HFFc6 (cell line): Measurements from ENCODE around the gene SAMHD1. TPM values are rescaled to one million over a fixed set of nuclear protein-coding genes. Genes with fewer than 3 reads are reported as not detected.

ENCODE experiments used
- DNase-seq: peaks from one replicate; pipeline ENCODE4 v3.0.0-alpha.2; 2018
- H3K27ac Mint-ChIP-seq: 2 replicates; pipeline ENCODE4 v1.8.0; 2020; ENCODE audit warnings: mild to moderate bottlenecking, mixed read lengths
- H3K27me3 Mint-ChIP-seq: 2 replicates; pipeline ENCODE4 v1.8.0; 2021; ENCODE audit warnings: mild to moderate bottlenecking, moderate library complexity, mixed read lengths; ENCODE audit not compliant: insufficient read depth
- H3K36me3 Mint-ChIP-seq: 2 replicates; pipeline ENCODE4 v1.8.0; 2021; ENCODE audit warnings: low read depth, mixed read lengths
- H3K4me1 Mint-ChIP-seq: 2 replicates; pipeline ENCODE4 v1.8.0; 2020; ENCODE audit warnings: low read depth, mixed read lengths
- H3K4me3 Mint-ChIP-seq: 2 replicates; pipeline ENCODE4 v1.8.0; 2020; ENCODE audit warnings: mild to moderate bottlenecking, moderate library complexity, mixed read lengths
- H3K9me3 Mint-ChIP-seq: 2 replicates; pipeline ENCODE4 v1.8.0; 2020; ENCODE audit warnings: mild to moderate bottlenecking, mixed read lengths
- total RNA-seq, 6 experiments: library from RNA; stranded (reverse); fragmentation: NEBNext Ultra II Directional; extraction: Animal tissue kit (Norgen Biotek cat#: 25700); gene quantifications; 2 replicates in 1 of 6; 3 replicates in 5 of 6; pipeline ENCODE4 v1.2.3, GENCODE V29; 2021
- TF ChIP-seq, protein P1 (sequence below): fragments of 200-600 bp; sonication (generic); IDR thresholded peaks from 2 replicates; pipeline ENCODE4 v1.5.0; 2021; ENCODE audit warnings: antibody characterized with exemption, mild to moderate bottlenecking

The SAMHD1 gene
- total RNA-seq, 6 experiments from 2014 or later: 19.4 to 31.3 (median 23.8) TPM

DNA sequence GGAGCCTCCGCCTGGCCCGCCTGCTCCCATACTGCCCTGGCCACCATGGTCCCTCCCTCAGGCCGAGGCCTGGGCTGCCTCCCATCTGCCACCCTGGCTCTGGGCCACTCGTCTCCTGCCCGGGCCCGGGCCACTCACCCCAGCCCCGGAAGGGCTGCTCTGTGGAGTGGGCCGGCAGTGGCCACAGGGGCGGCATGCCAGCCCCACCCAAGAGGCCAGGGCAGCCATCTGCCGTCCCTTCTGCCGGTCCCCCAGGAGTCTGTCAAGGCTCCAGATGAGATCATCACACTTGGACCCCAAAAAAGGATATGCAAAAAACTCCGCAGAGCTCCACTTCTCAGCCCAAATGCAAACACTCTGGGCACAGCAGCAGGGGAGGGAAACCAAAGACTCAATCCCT lies 99.3 kb downstream of the SAMHD1 start:
- H3K4me1 Mint-ChIP-seq: peaks cover 89% of the 10 kb centered on the region
- H3K9me3 Mint-ChIP-seq: no peaks in the 10 kb centered on the region
- H3K4me3 Mint-ChIP-seq: no peak overlapping the region
- peak overlapping the region; percentile 77 for H3K27ac Mint-ChIP-seq
- no peaks in the 10 kb centered on the region; the same call in none of the 2 replicates for H3K27me3 Mint-ChIP-seq
- no peak for DNase-seq
- H3K36me3 Mint-ChIP-seq: peaks cover 19% of the 10 kb centered on the region
- TF ChIP-seq, protein P1, sequence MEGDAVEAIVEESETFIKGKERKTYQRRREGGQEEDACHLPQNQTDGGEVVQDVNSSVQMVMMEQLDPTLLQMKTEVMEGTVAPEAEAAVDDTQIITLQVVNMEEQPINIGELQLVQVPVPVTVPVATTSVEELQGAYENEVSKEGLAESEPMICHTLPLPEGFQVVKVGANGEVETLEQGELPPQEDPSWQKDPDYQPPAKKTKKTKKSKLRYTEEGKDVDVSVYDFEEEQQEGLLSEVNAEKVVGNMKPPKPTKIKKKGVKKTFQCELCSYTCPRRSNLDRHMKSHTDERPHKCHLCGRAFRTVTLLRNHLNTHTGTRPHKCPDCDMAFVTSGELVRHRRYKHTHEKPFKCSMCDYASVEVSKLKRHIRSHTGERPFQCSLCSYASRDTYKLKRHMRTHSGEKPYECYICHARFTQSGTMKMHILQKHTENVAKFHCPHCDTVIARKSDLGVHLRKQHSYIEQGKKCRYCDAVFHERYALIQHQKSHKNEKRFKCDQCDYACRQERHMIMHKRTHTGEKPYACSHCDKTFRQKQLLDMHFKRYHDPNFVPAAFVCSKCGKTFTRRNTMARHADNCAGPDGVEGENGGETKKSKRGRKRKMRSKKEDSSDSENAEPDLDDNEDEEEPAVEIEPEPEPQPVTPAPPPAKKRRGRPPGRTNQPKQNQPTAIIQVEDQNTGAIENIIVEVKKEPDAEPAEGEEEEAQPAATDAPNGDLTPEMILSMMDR: no peak

GRCh38 chr20:36851490-36851889 lies 100.0 kb downstream of the SAMHD1 start:
- no peaks in the 10 kb centered on the region for H3K9me3 Mint-ChIP-seq
- no peak for DNase-seq
- TF ChIP-seq, protein P1: no peak
- peaks cover 23% of the 10 kb centered on the region for H3K36me3 Mint-ChIP-seq
- peak overlapping the region; percentile 77 for H3K27ac Mint-ChIP-seq
- no peak overlapping the region for H3K4me3 Mint-ChIP-seq
- peaks cover 87% of the 10 kb centered on the region for H3K4me1 Mint-ChIP-seq
- H3K27me3 Mint-ChIP-seq: no peaks in the 10 kb centered on the region; the same call in none of the 2 replicates

- H3K36me3 Mint-ChIP-seq: peaks cover 19% of the 10 kb centered on the region
- no peak for DNase-seq
- no peak overlapping the region for H3K4me3 Mint-ChIP-seq
- peaks cover 80% of the 10 kb centered on the region for H3K4me1 Mint-ChIP-seq
- H3K27ac Mint-ChIP-seq: peak overlapping the region; percentile 5; the same call in 1 of the 2 replicates
- no peaks in the 10 kb centered on the region for H3K9me3 Mint-ChIP-seq
- no peaks in the 10 kb centered on the region; the same call in none of the 2 replicates for H3K27me3 Mint-ChIP-seq
- TF ChIP-seq, protein P1: no peak
Measured at GRCh38 chr20:36850759-36851158, 100.7 kb downstream of the SAMHD1 start.

- H3K4me3 Mint-ChIP-seq: peak overlapping the region; percentile 28
- no peaks in the 10 kb centered on the region; the same call in none of the 2 replicates for H3K27me3 Mint-ChIP-seq
- DNase-seq: no peak
- peaks cover 75% of the 10 kb centered on the region for H3K4me1 Mint-ChIP-seq
- peaks cover 19% of the 10 kb centered on the region for H3K36me3 Mint-ChIP-seq
- H3K9me3 Mint-ChIP-seq: no peaks in the 10 kb centered on the region
- TF ChIP-seq, protein P1: no peak
- H3K27ac Mint-ChIP-seq: peak overlapping the region; percentile 98
Measured at GRCh38 chr20:36849333-36850065, 102.0 kb downstream of the SAMHD1 start.

GRCh38 chr20:36848677-36849076 lies 102.8 kb downstream of the SAMHD1 start:
- Mint-ChIP-seq H3K27me3 (no peaks in the 10 kb centered on the region; the same call in none of the 2 replicates), H3K36me3 (peaks cover 20% of the 10 kb centered on the region), H3K27ac (peak overlapping the region; percentile 98), H3K4me1 (peaks cover 68% of the 10 kb centered on the region), H3K4me3 (peak overlapping the region; percentile 81), H3K9me3 (no peaks in the 10 kb centered on the region)
- no peak for DNase-seq
- TF ChIP-seq, protein P1: no peak
